Endothelial cell of umbilical vein (primary cell): ENCODE data around the gene RBMS2. TPM values are rescaled to one million over a fixed set of nuclear protein-coding genes. Genes with fewer than 3 reads are reported as not detected.

Experiments
- BruUV-seq: library from RNA; stranded (reverse); fragments of 400-500 nt; replicated peaks from 2 replicates; lab custom pipeline; 2021; lab: Mats Ljungman, UMichigan
- CTCF ChIA-PET: fragments of 300-600, 350-600 bp; sonication (Branson Sonifier 250); formaldehyde crosslinking; loops from one replicate; lab custom pipeline; 2021; ENCODE audit warnings: antibody characterized with exemption, inconsistent platforms; lab: Charles Lee
- POLR2A ChIA-PET: fragments of 300-600, 350-600 bp; sonication (Branson Sonifier 250); formaldehyde crosslinking; loops from one replicate; lab custom pipeline; 2021; ENCODE audit warnings: antibody characterized with exemption, inconsistent platforms; lab: Charles Lee
- DNase-seq: peaks from one replicate; pipeline ENCODE4 v3.0.0-alpha.2; 2011; ENCODE audit warnings: low read depth, low spot score
- FAIRE-seq: peaks from 2 replicates; lab custom pipeline; 2011; peaks lifted over from hg19 to GRCh38; lab: Jason Lieb, UNC
- H2AFZ ChIP-seq: 2 replicates; pipeline ENCODE4 v1.6.0; 2012; ENCODE audit warnings: low read depth, low read length, control low read depth, inconsistent platforms
- H3K27ac ChIP-seq: 2 replicates; pipeline ENCODE4 v1.5.1; 2011; ENCODE audit warnings: low read depth, mild to moderate bottlenecking, control low read depth, low read length, moderate library complexity; ENCODE audit not compliant: insufficient read depth
- H3K27me3 ChIP-seq, 2 experiments: 2 replicates each; pipeline versions ENCODE4 v1.6.0 to v1.6.1; 2011; ENCODE audit warnings: low read length in 2 of 2, mixed read lengths in 1 of 2; ENCODE audit not compliant: control insufficient read depth in 2 of 2, insufficient read depth in 2 of 2
- H3K36me3 ChIP-seq, 2 experiments: 2 replicates in 1 of 2; 3 replicates in 1 of 2; pipeline ENCODE4 v1.5.1; 2011; ENCODE audit warnings: low read length in 2 of 2, mild to moderate bottlenecking in 1 of 2, moderate library complexity in 1 of 2; ENCODE audit not compliant: control insufficient read depth in 2 of 2, insufficient read depth in 2 of 2; ENCODE audit errors: extremely low read depth in 1 of 2
- H3K4me1 ChIP-seq: 3 replicates; pipeline ENCODE4 v1.5.1; 2011; ENCODE audit warnings: mild to moderate bottlenecking, low read length; ENCODE audit not compliant: control insufficient read depth, insufficient read depth; ENCODE audit errors: extremely low read depth
- H3K4me2 ChIP-seq: 2 replicates; pipeline ENCODE4 v1.6.1; 2011; ENCODE audit warnings: low read length, control low read depth, mixed read lengths; ENCODE audit not compliant: insufficient read depth
- H3K4me3 ChIP-seq, 3 experiments: fragments of 200-600 bp in 1 of 3; sonication (generic), shearing (Covaris generic) in 1 of 3; replicated peaks in 1 of 3; 2 replicates each; pipeline ENCODE4 v1.5.1; 2011 to 2016; ENCODE audit warnings: control low read depth in 3 of 3, low read length in 3 of 3, mild to moderate bottlenecking in 2 of 3, inconsistent platforms in 1 of 3, low read depth in 1 of 3, moderate library complexity in 1 of 3; ENCODE audit not compliant: insufficient read depth in 1 of 3
- H3K79me2 ChIP-seq: 2 replicates; pipeline ENCODE4 v1.6.0; 2012; ENCODE audit warnings: low read length, inconsistent platforms; ENCODE audit not compliant: control insufficient read depth, insufficient read depth
- H3K9ac ChIP-seq: replicated peaks from 2 replicates; pipeline ENCODE3; 2011; ENCODE audit warnings: low read length, control low read depth; ENCODE audit not compliant: insufficient read depth; ENCODE audit errors: extremely low read depth
- H3K9me1 ChIP-seq: replicated peaks from 3 replicates; pipeline ENCODE4 v1.6.0; 2011; ENCODE audit warnings: mild to moderate bottlenecking, low read length; ENCODE audit not compliant: control insufficient read depth, insufficient read depth; ENCODE audit errors: extremely low read depth
- H3K9me3 ChIP-seq: replicated peaks from 2 replicates; pipeline ENCODE4 v1.5.1; 2012; ENCODE audit warnings: low read length, inconsistent platforms; ENCODE audit not compliant: control insufficient read depth, insufficient read depth
- H4K20me1 ChIP-seq: replicated peaks from 2 replicates; pipeline ENCODE3; 2011; ENCODE audit warnings: mild to moderate bottlenecking, low read length; ENCODE audit not compliant: control insufficient read depth, insufficient read depth; ENCODE audit errors: extremely low read depth
- EZH2 ChIP-seq: IDR thresholded peaks from 2 replicates; pipeline ENCODE4 v1.6.1; 2012; ENCODE audit warnings: borderline replicate concordance, low read depth, mild to moderate bottlenecking, moderate library complexity, low read length, inconsistent platforms; ENCODE audit not compliant: severe bottlenecking
- FOS ChIP-seq: IDR thresholded peaks from 2 replicates; pipeline ENCODE4 v1.6.1; 2011; ENCODE audit warnings: mild to moderate bottlenecking, low read length, moderate library complexity, borderline replicate concordance; ENCODE audit not compliant: insufficient read depth
- GATA2 ChIP-seq: IDR thresholded peaks from 2 replicates; pipeline ENCODE4 v1.7.0; 2011; ENCODE audit warnings: low read depth, mild to moderate bottlenecking, moderate library complexity, mixed read lengths, low read length; ENCODE audit not compliant: insufficient read length, insufficient read depth
- JUN ChIP-seq: IDR thresholded peaks from 2 replicates; pipeline ENCODE4 v1.6.1; 2011; ENCODE audit warnings: borderline replicate concordance, low read depth; ENCODE audit not compliant: insufficient read length, insufficient read depth
- MYC ChIP-seq: IDR thresholded peaks from one replicate; pipeline ENCODE4 v1.6.1; 2011; ENCODE audit warnings: mild to moderate bottlenecking, low read depth, low read length
- POLR2A ChIP-seq: IDR thresholded peaks from 2 replicates; pipeline ENCODE4 v1.6.1; 2012; ENCODE audit warnings: low read depth, mild to moderate bottlenecking, control low read depth, low read length
- POLR2AphosphoS5 ChIP-seq: IDR thresholded peaks from 2 replicates; pipeline ENCODE4 v1.6.1; 2012; ENCODE audit warnings: low read depth, mild to moderate bottlenecking, control low read depth, low read length, moderate library complexity; ENCODE audit not compliant: insufficient read depth
- dilution Hi-C: fragments of 300-500 bp; cut with MboI; formaldehyde crosslinking; loops from one replicate; pipeline ENCODE4 v1.15.0; 2019; ENCODE audit warnings: low sequenced_read_pairs; ENCODE audit not compliant: extremely low pct_ligation_motif_present
- intact Hi-C: fragments of 100-400 bp; cut with micrococcal nuclease; formaldehyde crosslinking; loops from one replicate; pipeline ENCODE4 v1.10.0; 2022
- polyA plus RNA-seq, 4 experiments: library from polyadenylated mRNA; depleted of rRNA in 3 of 4; stranded (reverse) in 3 of 4; unstranded in 1 of 4; fragments of >200 nt; gene quantifications; 2 replicates each; pipeline versions ENCODE4 v1.2.1 to v1.2.3, GENCODE V29; 2011 to 2012; ENCODE audit warnings: missing spikeins in 1 of 4
- total RNA-seq: library from RNA; stranded (reverse); gene quantifications from 2 replicates; pipeline ENCODE4 v1.2.3, GENCODE V29; 2021
- TF ChIP-seq, protein P1 (sequence below): IDR thresholded peaks from 2 replicates; pipeline ENCODE4 v1.6.1; 2011; ENCODE audit not compliant: insufficient read depth, insufficient read length
- TF ChIP-seq, protein P2 (sequence below), 2 donors: IDR thresholded peaks; 1 replicate in 1 of 2; 2 replicates in 1 of 2; pipeline ENCODE4 v1.5.1; 2011; ENCODE audit warnings: low read length in 2 of 2, mild to moderate bottlenecking in 2 of 2, moderate library complexity in 2 of 2, control low read depth in 1 of 2, inconsistent platforms in 1 of 2, low read depth in 1 of 2; ENCODE audit not compliant: insufficient read depth in 1 of 2; ENCODE audit errors: extremely low read depth in 1 of 2

Gene RBMS2
- total and polyA plus RNA-seq, 2 donors (not counting 3 experiments of a cell fraction or from before 2014, with no cell fraction given), result 66.8 to 103 TPM

DNA sequence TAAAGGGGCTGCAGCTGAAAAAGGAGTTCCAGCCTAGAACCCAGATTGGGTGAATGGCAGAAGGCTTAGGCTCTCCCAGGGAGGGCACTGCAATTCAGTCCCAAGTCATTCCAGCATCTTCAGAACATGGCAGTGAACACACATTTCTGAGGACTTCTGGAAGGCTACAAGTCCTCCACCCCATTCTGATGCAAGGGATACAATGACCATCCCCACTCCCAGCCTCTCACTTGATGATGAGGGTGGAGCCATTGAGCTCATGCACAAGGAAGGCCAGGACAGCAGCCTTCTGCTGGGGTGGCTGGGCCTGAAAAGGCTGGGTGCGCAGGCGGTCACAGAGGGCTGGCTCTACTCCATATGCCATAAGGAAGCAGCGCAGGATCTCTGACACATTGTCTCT, 82.7 kb downstream of the RBMS2 start:
- Histone ChIP-seq H3K9ac (no peak overlapping the region), H3K27ac (no peak overlapping the region), H3K36me3 (peaks cover 48 to 58% of the 10 kb centered on the region in 2 experiments), H3K9me1 (no peaks in the 10 kb centered on the region), H3K4me1 (no peaks in the 10 kb centered on the region), H3K27me3 (no peaks in the 10 kb centered on the region), H4K20me1 (no peaks in the 10 kb centered on the region), H2AFZ (no peak overlapping the region), H3K4me3 (no peak overlapping the region), H3K79me2 (no peaks in the 10 kb centered on the region), H3K9me3 (no peaks in the 10 kb centered on the region), H3K4me2 (no peak overlapping the region)
- TF ChIP-seq POLR2AphosphoS5, result no peak
- POLR2A ChIA-PET, result no interaction called here
- dilution Hi-C loops, result no loop called here
- intact Hi-C loops, result no loop called here
- CTCF ChIA-PET, result interaction anchor here (0.9 to 7.1 kb wide), 3 partner anchors 10 to 90 kb away, joined by 3 to 90 read pairs (median 11); no protein-coding TSS in a partner anchor
- no peak for FAIRE-seq
- BruUV-seq, result no TSS peak
- no peak for DNase-seq

DNA sequence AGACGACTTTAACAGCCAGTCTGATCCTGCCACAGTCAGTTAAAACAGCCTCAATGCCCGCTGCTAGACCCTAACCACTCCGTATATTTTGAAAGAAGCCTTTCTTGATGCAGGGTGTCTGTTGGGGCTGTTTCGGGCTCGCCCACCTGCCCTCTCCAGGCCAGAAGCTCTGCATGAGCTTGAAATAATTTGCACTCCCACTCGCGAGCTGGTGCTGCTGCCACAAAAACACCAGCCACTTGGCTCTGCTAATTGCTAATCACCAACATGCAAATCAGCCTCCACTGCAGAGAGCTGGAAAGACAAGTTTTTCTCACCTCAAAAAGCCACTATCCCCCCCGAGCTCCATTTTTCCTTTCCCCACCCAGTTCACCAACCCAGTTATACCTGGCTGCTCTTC, 93.0 kb downstream of the RBMS2 start:
- Histone ChIP-seq H3K27ac (no peak overlapping the region), H3K9me1 (no peaks in the 10 kb centered on the region), H3K79me2 (peaks cover 19% of the 10 kb centered on the region), H3K9ac (no peak overlapping the region), H3K4me1 (no peaks in the 10 kb centered on the region), H4K20me1 (no peaks in the 10 kb centered on the region), H2AFZ (no peak overlapping the region), H3K9me3 (no peaks in the 10 kb centered on the region), H3K4me2 (no peak overlapping the region), H3K27me3 (no peaks in the 10 kb centered on the region), H3K36me3 (peaks cover 49 to 73% of the 10 kb centered on the region in 2 experiments), H3K4me3 (no peak overlapping the region)
- no peak for DNase-seq
- FAIRE-seq, result no peak
- ChIA-PET POLR2A (no interaction called here), CTCF (interaction anchor here (1.6 to 7.2 kb wide), 2 partner anchors 10 to 21 kb away, joined by 3 to 72 read pairs; no protein-coding TSS in a partner anchor)
- intact Hi-C loops, result no loop called here
- BruUV-seq, result no TSS peak
- TF ChIP-seq, protein P1, sequence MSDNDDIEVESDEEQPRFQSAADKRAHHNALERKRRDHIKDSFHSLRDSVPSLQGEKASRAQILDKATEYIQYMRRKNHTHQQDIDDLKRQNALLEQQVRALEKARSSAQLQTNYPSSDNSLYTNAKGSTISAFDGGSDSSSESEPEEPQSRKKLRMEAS, result no peak
- TF ChIP-seq EZH2 (no peak), JUN (no peak), GATA2 (no peak), FOS (no peak), POLR2A (no peak), MYC (no peak), POLR2AphosphoS5 (no peak)
- TF ChIP-seq, protein P2, sequence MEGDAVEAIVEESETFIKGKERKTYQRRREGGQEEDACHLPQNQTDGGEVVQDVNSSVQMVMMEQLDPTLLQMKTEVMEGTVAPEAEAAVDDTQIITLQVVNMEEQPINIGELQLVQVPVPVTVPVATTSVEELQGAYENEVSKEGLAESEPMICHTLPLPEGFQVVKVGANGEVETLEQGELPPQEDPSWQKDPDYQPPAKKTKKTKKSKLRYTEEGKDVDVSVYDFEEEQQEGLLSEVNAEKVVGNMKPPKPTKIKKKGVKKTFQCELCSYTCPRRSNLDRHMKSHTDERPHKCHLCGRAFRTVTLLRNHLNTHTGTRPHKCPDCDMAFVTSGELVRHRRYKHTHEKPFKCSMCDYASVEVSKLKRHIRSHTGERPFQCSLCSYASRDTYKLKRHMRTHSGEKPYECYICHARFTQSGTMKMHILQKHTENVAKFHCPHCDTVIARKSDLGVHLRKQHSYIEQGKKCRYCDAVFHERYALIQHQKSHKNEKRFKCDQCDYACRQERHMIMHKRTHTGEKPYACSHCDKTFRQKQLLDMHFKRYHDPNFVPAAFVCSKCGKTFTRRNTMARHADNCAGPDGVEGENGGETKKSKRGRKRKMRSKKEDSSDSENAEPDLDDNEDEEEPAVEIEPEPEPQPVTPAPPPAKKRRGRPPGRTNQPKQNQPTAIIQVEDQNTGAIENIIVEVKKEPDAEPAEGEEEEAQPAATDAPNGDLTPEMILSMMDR (IDR thresholded peaks at IDR 0.05; ENCODE audit: extremely low read depth in 1 of 2, insufficient read depth in 1 of 2, low read depth in 1 of 2, low read length in 2 of 2), result no peak
- dilution Hi-C loops, result no loop called here
